GM23338 (cell line): ENCODE measurements around the gene SHISA3.

Experiments used
- CREB1 ChIP-seq: fragments of 250-450 bp; sonication (Bioruptor Pico); IDR thresholded peaks from 2 replicates; pipeline ENCODE4 v1.5.0; 2020; ENCODE audit warnings: low read depth, mild to moderate bottlenecking, moderate library complexity
- CTCF ChIP-seq, 2 experiments: fragments of 200-600 bp in 1 of 2; sonication (generic) in 1 of 2; conservative IDR thresholded peaks; 2 replicates each; pipeline versions ENCODE4 v1.5.1 to v1.6.1; 2016 to 2017; ENCODE audit warnings: antibody characterized with exemption in 2 of 2, low read depth in 2 of 2, mild to moderate bottlenecking in 2 of 2, moderate library complexity in 1 of 2
- ETS1 ChIP-seq: IDR thresholded peaks from 2 replicates; pipeline ENCODE4 v1.6.1; 2016; ENCODE audit warnings: antibody characterized with exemption
- EZH2 ChIP-seq: fragments of 200-600 bp; sonication (generic); IDR thresholded peaks from one replicate; pipeline ENCODE4 v1.8.0; 2017; ENCODE audit warnings: antibody characterized with exemption, mild to moderate bottlenecking, low read depth; ENCODE audit not compliant: unreplicated experiment
- EZH2phosphoT487 ChIP-seq: fragments of 200-600 bp; sonication (generic); IDR thresholded peaks from one replicate; pipeline ENCODE4 v1.8.1; 2018; ENCODE audit warnings: antibody characterized with exemption; ENCODE audit not compliant: unreplicated experiment
- JUNB ChIP-seq: IDR thresholded peaks from one replicate; pipeline ENCODE4 v1.6.1; 2016; ENCODE audit warnings: antibody characterized with exemption; ENCODE audit not compliant: unreplicated experiment
- POLR2AphosphoS5 ChIP-seq: IDR thresholded peaks from 2 replicates; pipeline ENCODE4 v1.6.1; 2016; ENCODE audit warnings: antibody characterized with exemption, low read depth
- STAT1 ChIP-seq: IDR thresholded peaks from one replicate; pipeline ENCODE4 v1.6.1; 2016; ENCODE audit warnings: antibody characterized with exemption; ENCODE audit not compliant: unreplicated experiment
- ZNF114 ChIP-seq: fragments of 250-450 bp; sonication (Bioruptor Pico); IDR thresholded peaks from 2 replicates; pipeline ENCODE4 v1.5.0; 2020; ENCODE audit warnings: mild to moderate bottlenecking, moderate library complexity
- ZNF462 ChIP-seq: fragments of 250-450 bp; sonication (Bioruptor Pico); IDR thresholded peaks from 2 replicates; pipeline ENCODE4 v1.5.0; 2020; ENCODE audit warnings: mild to moderate bottlenecking, moderate library complexity
- TF ChIP-seq, protein P1 (sequence below): IDR thresholded peaks from one replicate; pipeline ENCODE4 v1.6.1; 2018; ENCODE audit warnings: antibody characterized with exemption; ENCODE audit not compliant: unreplicated experiment

GRCh38 chr4:42428036-42428435 lies 30.7 kb downstream of the SHISA3 start:
- TF ChIP-seq CTCF (conservative IDR thresholded peaks at IDR 0.05; ENCODE audit: low read depth in 2 of 2) (no peak), EZH2 (no peak), CREB1 (CRISPR knock-in tag) (no peak), EZH2phosphoT487 (no peak), POLR2AphosphoS5 (no peak), JUNB (no peak), STAT1 (no peak), ZNF114 (CRISPR knock-in tag) (no peak), ZNF462 (CRISPR knock-in tag) (no peak), ETS1 (no peak)
- TF ChIP-seq, protein P1, sequence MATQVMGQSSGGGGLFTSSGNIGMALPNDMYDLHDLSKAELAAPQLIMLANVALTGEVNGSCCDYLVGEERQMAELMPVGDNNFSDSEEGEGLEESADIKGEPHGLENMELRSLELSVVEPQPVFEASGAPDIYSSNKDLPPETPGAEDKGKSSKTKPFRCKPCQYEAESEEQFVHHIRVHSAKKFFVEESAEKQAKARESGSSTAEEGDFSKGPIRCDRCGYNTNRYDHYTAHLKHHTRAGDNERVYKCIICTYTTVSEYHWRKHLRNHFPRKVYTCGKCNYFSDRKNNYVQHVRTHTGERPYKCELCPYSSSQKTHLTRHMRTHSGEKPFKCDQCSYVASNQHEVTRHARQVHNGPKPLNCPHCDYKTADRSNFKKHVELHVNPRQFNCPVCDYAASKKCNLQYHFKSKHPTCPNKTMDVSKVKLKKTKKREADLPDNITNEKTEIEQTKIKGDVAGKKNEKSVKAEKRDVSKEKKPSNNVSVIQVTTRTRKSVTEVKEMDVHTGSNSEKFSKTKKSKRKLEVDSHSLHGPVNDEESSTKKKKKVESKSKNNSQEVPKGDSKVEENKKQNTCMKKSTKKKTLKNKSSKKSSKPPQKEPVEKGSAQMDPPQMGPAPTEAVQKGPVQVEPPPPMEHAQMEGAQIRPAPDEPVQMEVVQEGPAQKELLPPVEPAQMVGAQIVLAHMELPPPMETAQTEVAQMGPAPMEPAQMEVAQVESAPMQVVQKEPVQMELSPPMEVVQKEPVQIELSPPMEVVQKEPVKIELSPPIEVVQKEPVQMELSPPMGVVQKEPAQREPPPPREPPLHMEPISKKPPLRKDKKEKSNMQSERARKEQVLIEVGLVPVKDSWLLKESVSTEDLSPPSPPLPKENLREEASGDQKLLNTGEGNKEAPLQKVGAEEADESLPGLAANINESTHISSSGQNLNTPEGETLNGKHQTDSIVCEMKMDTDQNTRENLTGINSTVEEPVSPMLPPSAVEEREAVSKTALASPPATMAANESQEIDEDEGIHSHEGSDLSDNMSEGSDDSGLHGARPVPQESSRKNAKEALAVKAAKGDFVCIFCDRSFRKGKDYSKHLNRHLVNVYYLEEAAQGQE, result no peak
